HEK293 (cell line): ENCODE measurements around the gene CDK4.
A peak's percentile ranks its signal among the peaks of the same experiment; 100 is the strongest.

ENCODE experiments used
- GFI1B ChIP-seq: fragments of 450-650 bp; formaldehyde crosslinking; IDR thresholded peaks from 2 replicates; pipeline ENCODE4 v1.5.1; 2016; ENCODE audit warnings: missing biosample characterization, missing genetic modification characterization
- KLF16 ChIP-seq: fragments of 450-650 bp; formaldehyde crosslinking; IDR thresholded peaks from 2 replicates; pipeline ENCODE4 v1.5.1; 2017; ENCODE audit warnings: missing biosample characterization, missing genetic modification characterization
- SCRT2 ChIP-seq: fragments of 450-650 bp; formaldehyde crosslinking; IDR thresholded peaks from 2 replicates; pipeline ENCODE4 v1.5.1; 2016; ENCODE audit warnings: missing biosample characterization, missing genetic modification characterization
- SP7 ChIP-seq: fragments of 450-650 bp; formaldehyde crosslinking; IDR thresholded peaks from 2 replicates; pipeline ENCODE4 v1.5.1; 2016; ENCODE audit warnings: missing biosample characterization, missing genetic modification characterization
- YY1 ChIP-seq: fragments of 450-650 bp; formaldehyde crosslinking; IDR thresholded peaks from 2 replicates; pipeline ENCODE4 v1.5.1; 2018; ENCODE audit warnings: missing biosample characterization, missing genetic modification characterization
- ZFP3 ChIP-seq: fragments of 450-650 bp; formaldehyde crosslinking; IDR thresholded peaks from 2 replicates; pipeline ENCODE4 v1.5.1; 2016; ENCODE audit warnings: low read depth, missing biosample characterization, missing genetic modification characterization
- ZNF157 ChIP-seq: fragments of 450-650 bp; formaldehyde crosslinking; IDR thresholded peaks from 2 replicates; pipeline ENCODE4 v1.5.1; 2016; ENCODE audit warnings: missing biosample characterization, missing genetic modification characterization
- ZNF221 ChIP-seq: fragments of 450-650 bp; formaldehyde crosslinking; IDR thresholded peaks from 2 replicates; pipeline ENCODE4 v1.5.1; 2017; ENCODE audit warnings: missing biosample characterization, missing genetic modification characterization, borderline replicate concordance
- ZNF302 ChIP-seq: fragments of 450-650 bp; formaldehyde crosslinking; IDR thresholded peaks from 2 replicates; pipeline ENCODE4 v1.5.1; 2016; ENCODE audit warnings: missing biosample characterization, missing genetic modification characterization, low read depth
- ZNF335 ChIP-seq: fragments of 450-650 bp; formaldehyde crosslinking; conservative IDR thresholded peaks from 2 replicates; pipeline ENCODE4 v1.5.1; 2016; ENCODE audit warnings: missing biosample characterization, missing genetic modification characterization
- ZNF341 ChIP-seq: fragments of 450-650 bp; formaldehyde crosslinking; IDR thresholded peaks from 2 replicates; pipeline ENCODE4; 2016; ENCODE audit warnings: low read depth, missing biosample characterization, missing genetic modification characterization
- ZNF391 ChIP-seq: fragments of 450-650 bp; formaldehyde crosslinking; IDR thresholded peaks from 2 replicates; pipeline ENCODE4 v1.5.1; 2016; ENCODE audit warnings: low read depth, missing biosample characterization, missing genetic modification characterization, borderline replicate concordance
- ZNF423 ChIP-seq: fragments of 450-650 bp; formaldehyde crosslinking; IDR thresholded peaks from 2 replicates; pipeline ENCODE4 v1.5.1; 2016; ENCODE audit warnings: missing biosample characterization, missing genetic modification characterization
- ZNF473 ChIP-seq: fragments of 450-650 bp; formaldehyde crosslinking; IDR thresholded peaks from 2 replicates; pipeline ENCODE4 v1.5.1; 2017; ENCODE audit warnings: missing biosample characterization, missing genetic modification characterization
- ZNF514 ChIP-seq: fragments of 450-650 bp; formaldehyde crosslinking; IDR thresholded peaks from 2 replicates; pipeline ENCODE4 v1.5.1; 2016; ENCODE audit warnings: missing biosample characterization, missing genetic modification characterization
- ZNF629 ChIP-seq: fragments of 450-650 bp; formaldehyde crosslinking; IDR thresholded peaks from 2 replicates; pipeline ENCODE4 v1.5.1; 2017; ENCODE audit warnings: missing biosample characterization, missing genetic modification characterization
- ZNF664 ChIP-seq: fragments of 450-650 bp; formaldehyde crosslinking; IDR thresholded peaks from 2 replicates; pipeline ENCODE4 v1.5.1; 2016; ENCODE audit warnings: missing biosample characterization, missing genetic modification characterization
- ZNF707 ChIP-seq: fragments of 450-650 bp; formaldehyde crosslinking; IDR thresholded peaks from 2 replicates; pipeline ENCODE4 v1.5.1; 2016; ENCODE audit warnings: missing biosample characterization, missing genetic modification characterization
- ZNF843 ChIP-seq: fragments of 450-650 bp; formaldehyde crosslinking; IDR thresholded peaks from 2 replicates; pipeline ENCODE4 v1.5.1; 2016; ENCODE audit warnings: missing biosample characterization, missing genetic modification characterization
- TF ChIP-seq, protein P1 (sequence below): fragments of 450-650 bp; formaldehyde crosslinking; IDR thresholded peaks from 2 replicates; pipeline ENCODE4 v1.5.1; 2016; ENCODE audit warnings: missing biosample characterization, missing genetic modification characterization
- TF ChIP-seq, protein P2 (sequence below): fragments of 450-650 bp; formaldehyde crosslinking; IDR thresholded peaks from 2 replicates; pipeline ENCODE4 v1.5.1; 2016; ENCODE audit warnings: missing biosample characterization, missing genetic modification characterization
- TF ChIP-seq, protein P3 (sequence below): fragments of 450-650 bp; formaldehyde crosslinking; IDR thresholded peaks from 2 replicates; pipeline ENCODE4 v1.5.1; 2016; ENCODE audit warnings: missing biosample characterization, missing genetic modification characterization, low read depth
- TF ChIP-seq, protein P4 (sequence below): fragments of 450-650 bp; formaldehyde crosslinking; IDR thresholded peaks from 2 replicates; pipeline ENCODE4 v1.5.1; 2016; ENCODE audit warnings: missing biosample characterization, missing genetic modification characterization
- TF ChIP-seq, protein P5 (sequence below): fragments of 450-650 bp; formaldehyde crosslinking; IDR thresholded peaks from 2 replicates; pipeline ENCODE4 v1.5.1; 2016; ENCODE audit warnings: missing biosample characterization, missing genetic modification characterization, borderline replicate concordance
- TF ChIP-seq, protein P6 (sequence below): fragments of 450-650 bp; formaldehyde crosslinking; IDR thresholded peaks from 2 replicates; pipeline ENCODE4 v1.5.1; 2016; ENCODE audit warnings: missing biosample characterization, missing genetic modification characterization
- TF ChIP-seq, protein P7 (sequence below): fragments of 450-650 bp; formaldehyde crosslinking; IDR thresholded peaks from 2 replicates; pipeline ENCODE4 v1.5.1; 2017; ENCODE audit warnings: missing biosample characterization, mild to moderate bottlenecking, missing genetic modification characterization, moderate library complexity

CDK4 gene

DNA sequence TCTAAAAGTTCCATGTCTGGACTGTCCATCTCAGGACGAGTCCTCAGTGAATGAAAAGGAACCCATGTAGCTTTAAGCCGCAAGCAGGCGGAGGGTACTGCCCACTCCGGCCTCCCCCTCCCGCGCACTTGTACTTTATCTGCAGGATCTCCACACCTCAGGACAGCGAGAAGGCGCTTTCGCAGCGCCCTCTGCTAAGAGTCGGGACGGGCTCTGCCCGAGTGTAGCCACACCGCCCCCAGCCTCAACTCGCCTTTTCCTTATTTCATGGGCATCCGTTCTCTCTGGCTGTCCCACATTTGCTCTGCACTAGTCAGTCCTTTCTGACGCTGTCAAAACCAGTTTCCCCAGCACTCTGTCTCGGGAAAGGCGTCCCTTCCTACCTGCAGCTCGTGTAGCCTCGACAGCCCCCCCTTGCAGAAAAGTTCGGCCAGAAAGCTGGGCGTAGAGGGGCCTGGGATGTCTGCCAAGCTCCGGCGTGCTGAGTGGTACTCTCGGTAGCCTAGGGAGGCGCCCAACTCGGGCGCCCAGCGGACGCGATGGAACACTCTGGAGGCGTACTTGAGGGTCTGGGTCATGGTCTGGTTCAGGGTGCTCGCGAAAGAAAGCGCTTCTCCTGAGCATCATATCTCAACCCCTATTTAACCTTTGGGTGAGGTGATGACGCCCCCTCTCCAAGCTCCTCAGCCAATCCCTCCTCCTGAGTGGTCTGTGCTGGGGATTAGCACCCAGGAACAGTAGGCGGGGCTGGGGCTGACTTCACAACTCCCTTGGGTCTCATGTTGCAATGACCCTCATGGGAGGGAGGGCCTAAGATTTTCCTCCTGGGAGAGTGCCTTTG lies 14.6 kb upstream of the CDK4 start, which contains the start of gene CYP27B1 (continued):
- TF ChIP-seq, protein P1, sequence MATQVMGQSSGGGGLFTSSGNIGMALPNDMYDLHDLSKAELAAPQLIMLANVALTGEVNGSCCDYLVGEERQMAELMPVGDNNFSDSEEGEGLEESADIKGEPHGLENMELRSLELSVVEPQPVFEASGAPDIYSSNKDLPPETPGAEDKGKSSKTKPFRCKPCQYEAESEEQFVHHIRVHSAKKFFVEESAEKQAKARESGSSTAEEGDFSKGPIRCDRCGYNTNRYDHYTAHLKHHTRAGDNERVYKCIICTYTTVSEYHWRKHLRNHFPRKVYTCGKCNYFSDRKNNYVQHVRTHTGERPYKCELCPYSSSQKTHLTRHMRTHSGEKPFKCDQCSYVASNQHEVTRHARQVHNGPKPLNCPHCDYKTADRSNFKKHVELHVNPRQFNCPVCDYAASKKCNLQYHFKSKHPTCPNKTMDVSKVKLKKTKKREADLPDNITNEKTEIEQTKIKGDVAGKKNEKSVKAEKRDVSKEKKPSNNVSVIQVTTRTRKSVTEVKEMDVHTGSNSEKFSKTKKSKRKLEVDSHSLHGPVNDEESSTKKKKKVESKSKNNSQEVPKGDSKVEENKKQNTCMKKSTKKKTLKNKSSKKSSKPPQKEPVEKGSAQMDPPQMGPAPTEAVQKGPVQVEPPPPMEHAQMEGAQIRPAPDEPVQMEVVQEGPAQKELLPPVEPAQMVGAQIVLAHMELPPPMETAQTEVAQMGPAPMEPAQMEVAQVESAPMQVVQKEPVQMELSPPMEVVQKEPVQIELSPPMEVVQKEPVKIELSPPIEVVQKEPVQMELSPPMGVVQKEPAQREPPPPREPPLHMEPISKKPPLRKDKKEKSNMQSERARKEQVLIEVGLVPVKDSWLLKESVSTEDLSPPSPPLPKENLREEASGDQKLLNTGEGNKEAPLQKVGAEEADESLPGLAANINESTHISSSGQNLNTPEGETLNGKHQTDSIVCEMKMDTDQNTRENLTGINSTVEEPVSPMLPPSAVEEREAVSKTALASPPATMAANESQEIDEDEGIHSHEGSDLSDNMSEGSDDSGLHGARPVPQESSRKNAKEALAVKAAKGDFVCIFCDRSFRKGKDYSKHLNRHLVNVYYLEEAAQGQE (tag by site-specific recombination), result no peak
- TF ChIP-seq KLF16 (tag by site-specific recombination) (peak; percentile 19; the same call in 1 of the 2 replicates), ZNF514 (tag by site-specific recombination) (no peak), ZNF629 (no peak), ZNF423 (peak; percentile 78), ZNF341 (tag by site-specific recombination) (peak; percentile 97), SP7 (tag by site-specific recombination) (peak; percentile 67), GFI1B (no peak), SCRT2 (no peak), ZNF302 (tag by site-specific recombination) (no peak), ZNF335 (peak; percentile 58), ZNF473 (tag by site-specific recombination) (no peak), ZNF221 (tag by site-specific recombination) (no peak), ZFP3 (tag by site-specific recombination) (no peak), ZNF707 (tag by site-specific recombination) (no peak), YY1 (tag by site-specific recombination) (no peak), ZNF157 (no peak), ZNF843 (no peak), ZNF391 (no peak), ZNF664 (tag by site-specific recombination) (no peak)
- TF ChIP-seq, protein P2, sequence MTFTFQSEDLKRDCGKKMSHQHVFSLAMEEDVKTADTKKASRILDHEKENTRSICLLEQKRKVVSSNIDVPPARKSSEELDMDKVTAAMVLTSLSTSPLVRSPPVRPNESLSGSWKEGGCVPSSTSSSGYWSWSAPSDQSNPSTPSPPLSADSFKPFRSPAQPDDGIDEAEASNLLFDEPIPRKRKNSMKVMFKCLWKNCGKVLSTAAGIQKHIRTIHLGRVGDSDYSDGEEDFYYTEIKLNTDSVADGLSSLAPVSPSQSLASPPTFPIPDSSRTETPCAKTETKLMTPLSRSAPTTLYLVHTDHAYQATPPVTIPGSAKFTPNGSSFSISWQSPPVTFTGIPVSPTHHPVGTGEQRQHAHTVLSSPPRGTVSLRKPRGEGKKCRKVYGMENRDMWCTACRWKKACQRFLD (tag by site-specific recombination), result no peak
- TF ChIP-seq, protein P3, sequence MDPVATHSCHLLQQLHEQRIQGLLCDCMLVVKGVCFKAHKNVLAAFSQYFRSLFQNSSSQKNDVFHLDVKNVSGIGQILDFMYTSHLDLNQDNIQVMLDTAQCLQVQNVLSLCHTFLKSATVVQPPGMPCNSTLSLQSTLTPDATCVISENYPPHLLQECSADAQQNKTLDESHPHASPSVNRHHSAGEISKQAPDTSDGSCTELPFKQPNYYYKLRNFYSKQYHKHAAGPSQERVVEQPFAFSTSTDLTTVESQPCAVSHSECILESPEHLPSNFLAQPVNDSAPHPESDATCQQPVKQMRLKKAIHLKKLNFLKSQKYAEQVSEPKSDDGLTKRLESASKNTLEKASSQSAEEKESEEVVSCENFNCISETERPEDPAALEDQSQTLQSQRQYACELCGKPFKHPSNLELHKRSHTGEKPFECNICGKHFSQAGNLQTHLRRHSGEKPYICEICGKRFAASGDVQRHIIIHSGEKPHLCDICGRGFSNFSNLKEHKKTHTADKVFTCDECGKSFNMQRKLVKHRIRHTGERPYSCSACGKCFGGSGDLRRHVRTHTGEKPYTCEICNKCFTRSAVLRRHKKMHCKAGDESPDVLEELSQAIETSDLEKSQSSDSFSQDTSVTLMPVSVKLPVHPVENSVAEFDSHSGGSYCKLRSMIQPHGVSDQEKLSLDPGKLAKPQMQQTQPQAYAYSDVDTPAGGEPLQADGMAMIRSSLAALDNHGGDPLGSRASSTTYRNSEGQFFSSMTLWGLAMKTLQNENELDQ (tag by site-specific recombination), result no peak
- TF ChIP-seq, protein P4, sequence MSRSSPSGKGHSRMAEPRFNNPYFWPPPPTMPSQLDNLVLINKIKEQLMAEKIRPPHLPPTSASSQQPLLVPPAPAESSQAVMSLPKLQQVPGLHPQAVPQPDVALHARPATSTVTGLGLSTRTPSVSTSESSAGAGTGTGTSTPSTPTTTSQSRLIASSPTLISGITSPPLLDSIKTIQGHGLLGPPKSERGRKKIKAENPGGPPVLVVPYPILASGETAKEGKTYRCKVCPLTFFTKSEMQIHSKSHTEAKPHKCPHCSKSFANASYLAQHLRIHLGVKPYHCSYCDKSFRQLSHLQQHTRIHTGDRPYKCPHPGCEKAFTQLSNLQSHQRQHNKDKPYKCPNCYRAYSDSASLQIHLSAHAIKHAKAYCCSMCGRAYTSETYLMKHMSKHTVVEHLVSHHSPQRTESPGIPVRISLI (tag by site-specific recombination), result no peak
- TF ChIP-seq, protein P5, sequence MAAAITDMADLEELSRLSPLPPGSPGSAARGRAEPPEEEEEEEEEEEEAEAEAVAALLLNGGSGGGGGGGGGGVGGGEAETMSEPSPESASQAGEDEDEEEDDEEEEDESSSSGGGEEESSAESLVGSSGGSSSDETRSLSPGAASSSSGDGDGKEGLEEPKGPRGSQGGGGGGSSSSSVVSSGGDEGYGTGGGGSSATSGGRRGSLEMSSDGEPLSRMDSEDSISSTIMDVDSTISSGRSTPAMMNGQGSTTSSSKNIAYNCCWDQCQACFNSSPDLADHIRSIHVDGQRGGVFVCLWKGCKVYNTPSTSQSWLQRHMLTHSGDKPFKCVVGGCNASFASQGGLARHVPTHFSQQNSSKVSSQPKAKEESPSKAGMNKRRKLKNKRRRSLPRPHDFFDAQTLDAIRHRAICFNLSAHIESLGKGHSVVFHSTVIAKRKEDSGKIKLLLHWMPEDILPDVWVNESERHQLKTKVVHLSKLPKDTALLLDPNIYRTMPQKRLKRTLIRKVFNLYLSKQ (tag by site-specific recombination), result no peak
- TF ChIP-seq, protein P6, sequence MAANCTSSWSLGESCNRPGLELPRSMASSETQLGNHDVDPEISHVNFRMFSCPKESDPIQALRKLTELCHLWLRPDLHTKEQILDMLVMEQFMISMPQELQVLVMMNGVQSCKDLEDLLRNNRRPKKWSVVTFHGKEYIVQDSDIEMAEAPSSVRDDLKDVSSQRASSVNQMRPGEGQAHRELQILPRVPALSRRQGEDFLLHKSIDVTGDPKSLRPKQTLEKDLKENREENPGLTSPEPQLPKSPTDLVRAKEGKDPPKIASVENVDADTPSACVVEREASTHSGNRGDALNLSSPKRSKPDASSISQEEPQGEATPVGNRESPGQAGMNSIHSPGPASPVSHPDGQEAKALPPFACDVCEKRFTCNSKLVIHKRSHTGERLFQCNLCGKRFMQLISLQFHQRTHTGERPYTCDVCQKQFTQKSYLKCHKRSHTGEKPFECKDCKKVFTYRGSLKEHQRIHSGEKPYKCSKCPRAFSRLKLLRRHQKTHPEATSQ (tag by site-specific recombination), result no peak
- TF ChIP-seq, protein P7, sequence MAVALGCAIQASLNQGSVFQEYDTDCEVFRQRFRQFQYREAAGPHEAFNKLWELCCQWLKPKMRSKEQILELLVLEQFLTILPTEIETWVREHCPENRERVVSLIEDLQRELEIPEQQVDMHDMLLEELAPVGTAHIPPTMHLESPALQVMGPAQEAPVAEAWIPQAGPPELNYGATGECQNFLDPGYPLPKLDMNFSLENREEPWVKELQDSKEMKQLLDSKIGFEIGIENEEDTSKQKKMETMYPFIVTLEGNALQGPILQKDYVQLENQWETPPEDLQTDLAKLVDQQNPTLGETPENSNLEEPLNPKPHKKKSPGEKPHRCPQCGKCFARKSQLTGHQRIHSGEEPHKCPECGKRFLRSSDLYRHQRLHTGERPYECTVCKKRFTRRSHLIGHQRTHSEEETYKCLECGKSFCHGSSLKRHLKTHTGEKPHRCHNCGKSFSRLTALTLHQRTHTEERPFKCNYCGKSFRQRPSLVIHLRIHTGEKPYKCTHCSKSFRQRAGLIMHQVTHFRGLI, result peak; percentile 99
